Ishikawa (cell line): ENCODE measurements around the gene FAM163B.

ENCODE experiments used
- CEBPB ChIP-seq: IDR thresholded peaks from 2 replicates; pipeline ENCODE4 v1.6.1; 2012
- CREB1 ChIP-seq: IDR thresholded peaks from 2 replicates; pipeline ENCODE4 v1.6.1; 2012; ENCODE audit warnings: low read depth
- EP300 ChIP-seq: IDR thresholded peaks from 2 replicates; pipeline ENCODE4 v1.6.1; 2012; ENCODE audit warnings: borderline replicate concordance
- FOXM1 ChIP-seq: IDR thresholded peaks from 2 replicates; pipeline ENCODE4 v1.6.1; 2012; ENCODE audit warnings: low read depth, borderline replicate concordance
- MAX ChIP-seq: IDR thresholded peaks from 2 replicates; pipeline ENCODE4 v1.6.1; 2012
- NFIC ChIP-seq: IDR thresholded peaks from 2 replicates; pipeline ENCODE4 v1.6.1; 2012
- TAF1 ChIP-seq: IDR thresholded peaks from 2 replicates; pipeline ENCODE4 v1.6.1; 2012; ENCODE audit warnings: low read depth, mild to moderate bottlenecking
- TEAD4 ChIP-seq: IDR thresholded peaks from 2 replicates; pipeline ENCODE4 v1.6.1; 2012
- ZBTB7A ChIP-seq: IDR thresholded peaks from 2 replicates; pipeline ENCODE4 v1.6.1; 2012; ENCODE audit warnings: low read depth
- TF ChIP-seq, protein P1 (sequence below): IDR thresholded peaks from 2 replicates; pipeline ENCODE4 v1.6.1; 2012

- no peak for TF ChIP-seq MAX
- no peak for TF ChIP-seq EP300
- TF ChIP-seq TAF1, result no peak
- no peak for TF ChIP-seq TEAD4
- TF ChIP-seq, protein P1, sequence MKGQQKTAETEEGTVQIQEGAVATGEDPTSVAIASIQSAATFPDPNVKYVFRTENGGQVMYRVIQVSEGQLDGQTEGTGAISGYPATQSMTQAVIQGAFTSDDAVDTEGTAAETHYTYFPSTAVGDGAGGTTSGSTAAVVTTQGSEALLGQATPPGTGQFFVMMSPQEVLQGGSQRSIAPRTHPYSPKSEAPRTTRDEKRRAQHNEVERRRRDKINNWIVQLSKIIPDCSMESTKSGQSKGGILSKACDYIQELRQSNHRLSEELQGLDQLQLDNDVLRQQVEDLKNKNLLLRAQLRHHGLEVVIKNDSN, result no peak
- TF ChIP-seq CREB1, result no peak
- no peak for TF ChIP-seq NFIC
- TF ChIP-seq FOXM1, result no peak
- TF ChIP-seq ZBTB7A, result no peak
- no peak for TF ChIP-seq CEBPB
Observed at GRCh38 chr9:133637451-133638055, 28.4 kb upstream of the FAM163B start.
